ENCODE measurements around the gene CBY2. TPM values are rescaled to one million over a fixed set of nuclear protein-coding genes. Genes with fewer than 3 reads are reported as not detected.

The CBY2 gene
- total and polyA plus RNA-seq, 10 donors = 0.61 TPM; not detected in 9

DNA sequence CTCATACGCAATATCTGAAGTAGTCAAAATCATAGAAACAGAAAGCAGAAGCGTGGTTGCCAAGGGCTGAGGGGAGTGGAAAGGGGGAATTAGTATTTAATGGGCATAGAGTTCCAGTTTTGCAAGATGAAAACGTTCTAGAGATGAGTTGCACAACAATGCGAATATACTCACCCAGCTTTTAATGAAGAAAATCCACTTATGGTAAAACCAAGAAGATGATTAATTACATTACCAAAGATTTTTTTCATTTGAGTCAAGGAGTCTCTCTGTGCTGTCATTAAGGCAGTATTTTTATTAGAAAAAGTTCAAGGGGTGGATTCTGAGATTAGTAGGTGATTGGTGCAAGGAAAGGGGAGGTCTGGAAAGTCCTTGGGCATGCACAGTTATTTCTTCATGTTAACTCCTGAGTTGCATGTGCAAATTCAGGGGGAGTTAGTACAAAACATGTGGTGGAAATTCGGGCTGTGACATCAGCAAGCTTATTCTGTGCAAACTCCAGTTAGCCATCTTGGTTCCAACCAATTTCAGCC lies 6.9 kb upstream of the CBY2 start:
- intact Hi-C loops (cut with DNase I; ENCODE audit: low total_unique reads) = no loop called here
- no peaks in the 10 kb centered on the region for H3K36me3 ChIP-seq
- no peak overlapping the region for H3K27ac ChIP-seq
- no peak for TF ChIP-seq POLR2AphosphoS5 (IDR thresholded peaks at IDR 0.05)
- TF ChIP-seq, protein P1, sequence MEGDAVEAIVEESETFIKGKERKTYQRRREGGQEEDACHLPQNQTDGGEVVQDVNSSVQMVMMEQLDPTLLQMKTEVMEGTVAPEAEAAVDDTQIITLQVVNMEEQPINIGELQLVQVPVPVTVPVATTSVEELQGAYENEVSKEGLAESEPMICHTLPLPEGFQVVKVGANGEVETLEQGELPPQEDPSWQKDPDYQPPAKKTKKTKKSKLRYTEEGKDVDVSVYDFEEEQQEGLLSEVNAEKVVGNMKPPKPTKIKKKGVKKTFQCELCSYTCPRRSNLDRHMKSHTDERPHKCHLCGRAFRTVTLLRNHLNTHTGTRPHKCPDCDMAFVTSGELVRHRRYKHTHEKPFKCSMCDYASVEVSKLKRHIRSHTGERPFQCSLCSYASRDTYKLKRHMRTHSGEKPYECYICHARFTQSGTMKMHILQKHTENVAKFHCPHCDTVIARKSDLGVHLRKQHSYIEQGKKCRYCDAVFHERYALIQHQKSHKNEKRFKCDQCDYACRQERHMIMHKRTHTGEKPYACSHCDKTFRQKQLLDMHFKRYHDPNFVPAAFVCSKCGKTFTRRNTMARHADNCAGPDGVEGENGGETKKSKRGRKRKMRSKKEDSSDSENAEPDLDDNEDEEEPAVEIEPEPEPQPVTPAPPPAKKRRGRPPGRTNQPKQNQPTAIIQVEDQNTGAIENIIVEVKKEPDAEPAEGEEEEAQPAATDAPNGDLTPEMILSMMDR (IDR thresholded peaks at IDR 0.05 in 8 of 11, conservative IDR thresholded peaks at IDR 0.05 in 3 of 11) = no peak
- TF ChIP-seq POLR2A (IDR thresholded peaks at IDR 0.05) = no peak
- no peak overlapping the region for H3K4me3 ChIP-seq
- WGBS, 5 donors = 24 to 65% (median 32%) methylated on average over 5 of the region's 5 CpGs
- peaks cover 0 to 7% (median 0%) of the 10 kb centered on the region in 6 donors for H3K4me1 ChIP-seq
- DNase-seq = no peak
- peaks cover 0 to 11% (median 0%) of the 10 kb centered on the region in 8 donors for H3K9me3 ChIP-seq
- no peaks in the 10 kb centered on the region for H3K27me3 ChIP-seq (replicated peaks in 1 of 7)

- TF ChIP-seq, protein P1 (IDR thresholded peaks at IDR 0.05 in 8 of 11, conservative IDR thresholded peaks at IDR 0.05 in 3 of 11) = no peak
- TF ChIP-seq POLR2AphosphoS5 (IDR thresholded peaks at IDR 0.05) (no peak), POLR2A (IDR thresholded peaks at IDR 0.05) (no peak)
- H3K4me1 ChIP-seq = peaks cover 0 to 7% (median 0%) of the 10 kb centered on the region in 6 donors
- H3K27ac ChIP-seq = no peak overlapping the region
- no peaks in the 10 kb centered on the region for H3K36me3 ChIP-seq
- no peak for DNase-seq
- H3K27me3 ChIP-seq (replicated peaks in 1 of 7) = no peaks in the 10 kb centered on the region
- H3K9me3 ChIP-seq = peaks cover 0 to 11% (median 0%) of the 10 kb centered on the region in 8 donors
- H3K4me3 ChIP-seq = no peak overlapping the region
- 50 to 58% (median 52%) methylated on average over 2 of the region's 2 CpGs for WGBS, 5 donors
- intact Hi-C loops (cut with DNase I; ENCODE audit: low total_unique reads) = no loop called here
Observed at GRCh38 chr13:45696610-45697226, 5.4 kb upstream of the CBY2 start.

DNA sequence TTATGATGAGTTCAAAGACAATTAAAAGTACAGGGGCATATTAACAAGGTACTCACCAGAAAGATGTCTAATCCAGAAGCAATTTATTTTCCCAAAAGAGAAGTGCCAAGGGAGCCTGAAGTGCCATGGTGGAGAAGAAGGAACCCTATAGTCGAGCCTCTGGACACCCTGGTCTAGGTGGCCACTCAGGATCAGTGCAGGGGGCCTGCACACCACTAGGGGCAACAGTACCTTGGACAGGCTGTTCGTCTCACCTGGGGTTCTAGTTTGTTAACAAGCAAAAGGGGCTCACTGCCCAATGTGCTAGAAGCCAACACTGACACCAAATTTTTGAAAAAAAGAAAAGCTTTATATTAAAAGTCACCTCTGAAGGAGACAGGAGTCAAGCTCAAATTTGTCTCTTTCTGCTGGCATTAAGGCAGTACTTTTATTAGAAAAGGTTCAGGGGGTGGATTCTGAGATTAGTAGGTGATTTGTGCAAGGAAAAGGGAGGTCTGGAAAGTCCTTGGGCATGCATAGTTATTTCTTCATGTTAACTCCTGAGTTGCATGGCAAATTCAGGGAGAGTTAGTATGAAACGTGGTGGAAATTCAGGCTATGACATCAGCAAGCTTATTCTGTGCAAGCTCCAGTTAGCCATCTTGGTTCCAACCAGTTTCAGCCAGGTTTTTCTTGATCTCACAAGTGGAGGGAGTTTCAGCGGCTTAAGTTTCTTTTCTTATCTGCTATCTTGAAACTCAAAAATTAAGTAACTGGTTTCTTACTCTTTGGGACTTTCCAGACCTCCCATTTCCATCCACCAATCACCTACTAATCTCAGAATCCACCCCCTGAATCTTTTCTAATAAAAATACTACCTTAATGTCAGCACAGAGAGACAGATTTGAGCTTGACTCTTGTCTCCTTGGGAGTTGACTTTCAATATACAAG lies 884 bp upstream of the CBY2 start:
- no peaks in the 10 kb centered on the region for H3K9me3 ChIP-seq
- H3K4me3 ChIP-seq = no peak overlapping the region
- WGBS, 5 donors = 59 to 72% (median 65%) methylated on average over 4 of the region's 4 CpGs
- H3K27ac ChIP-seq = no peak overlapping the region
- H3K36me3 ChIP-seq = no peaks in the 10 kb centered on the region
- intact Hi-C loops (cut with DNase I; ENCODE audit: low total_unique reads) = no loop called here
- H3K4me1 ChIP-seq = no peaks in the 10 kb centered on the region
- TF ChIP-seq POLR2A (IDR thresholded peaks at IDR 0.05) (no peak), POLR2AphosphoS5 (IDR thresholded peaks at IDR 0.05) (no peak)
- TF ChIP-seq, protein P1 (IDR thresholded peaks at IDR 0.05 in 8 of 11, conservative IDR thresholded peaks at IDR 0.05 in 3 of 11) = no peak
- H3K27me3 ChIP-seq (replicated peaks in 1 of 7) = no peaks in the 10 kb centered on the region
- DNase-seq = no peak

Measured in spleen (tissue), 11 donors.